GM21367 (cell line): ENCODE measurements around the gene NOC2L.
"Not testable (repeated sequence)": the region's sequence is repeated elsewhere in the genome, so short reads cannot be mapped to it uniquely, and the experiment has no call there.

Experiments
- ATAC-seq: cut with Tn5 transposase; IDR thresholded peaks from one replicate; pipeline ENCODE4 v1.9.1; 2021; ENCODE audit not compliant: unreplicated experiment

Gene NOC2L

GRCh38 chr1:904310-904950 lies 54.6 kb downstream of the NOC2L start:
- no peak for ATAC-seq

GRCh38 chr1:903721-904271 lies 55.3 kb downstream of the NOC2L start:
- ATAC-seq = no peak

- ATAC-seq = no peak
Measured at GRCh38 chr1:903305-903704, 55.8 kb downstream of the NOC2L start.

DNA sequence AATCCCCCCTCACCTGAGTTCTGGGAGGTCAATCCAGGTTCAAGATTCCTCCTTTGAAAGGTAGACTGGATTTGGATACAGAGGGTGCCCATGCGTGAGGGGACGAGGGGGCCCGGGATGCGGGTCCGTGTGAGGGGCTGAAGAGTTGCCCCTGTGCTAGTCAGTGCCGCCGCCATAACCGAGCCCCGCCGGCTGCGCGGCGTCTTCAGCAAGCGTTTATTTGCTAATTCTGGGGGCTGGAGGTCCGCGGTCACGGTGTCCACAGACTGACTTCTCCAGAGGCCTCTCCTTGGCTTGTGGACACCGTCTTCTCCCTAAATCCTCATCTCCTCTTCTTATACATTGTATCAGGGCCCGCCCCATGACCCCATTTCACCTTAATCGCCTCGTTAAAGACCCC lies 56.3 kb downstream of the NOC2L start:
- no peak for ATAC-seq

GRCh38 chr1:901108-901859 lies 57.8 kb downstream of the NOC2L start:
- ATAC-seq = no peak

DNA sequence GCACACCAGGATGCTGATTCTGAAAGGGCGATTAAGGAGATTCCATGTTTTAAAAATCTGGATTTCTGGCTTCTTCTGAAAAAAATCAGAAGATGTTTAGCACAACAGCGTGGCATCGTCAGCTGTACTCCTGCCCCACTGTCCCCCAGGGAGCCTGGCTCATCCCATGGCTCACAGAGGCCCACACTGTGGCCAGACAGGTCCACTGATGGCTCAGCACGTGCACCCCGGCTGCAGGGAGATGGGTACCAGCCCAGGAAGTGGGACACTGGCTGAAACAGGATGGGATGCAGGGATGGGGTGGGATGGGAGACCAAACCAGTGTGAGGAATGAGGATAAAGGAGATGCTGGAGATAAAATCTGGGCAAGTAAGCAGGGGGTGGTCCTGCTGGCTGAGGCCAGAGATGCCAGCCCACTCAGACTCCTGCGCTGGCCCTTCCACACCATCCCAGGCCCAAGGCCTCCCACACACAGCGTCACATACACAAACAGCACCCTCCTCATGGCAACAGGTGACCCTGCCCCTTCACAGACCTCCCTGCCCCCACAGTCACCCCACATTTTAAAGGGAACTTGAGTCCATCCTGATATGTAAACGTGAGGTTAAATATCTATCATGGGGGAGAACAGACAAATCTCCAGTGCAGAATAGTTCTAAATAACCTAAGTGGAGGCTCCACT lies 59.3 kb downstream of the NOC2L start:
- no peak for ATAC-seq

GRCh38 chr1:897951-898350 lies 61.1 kb downstream of the NOC2L start:
- not testable (repeated sequence) for ATAC-seq

- no peak for ATAC-seq
Measured at GRCh38 chr1:897226-897625, 61.8 kb downstream of the NOC2L start.
